Astrocyte (in vitro differentiated cells and primary cell): ENCODE measurements around the gene PXMP4. TPM values are rescaled to one million over a fixed set of nuclear protein-coding genes. Genes with fewer than 3 reads are reported as not detected.

ENCODE experiments used
- DNase-seq: peaks from one replicate; pipeline ENCODE4 v3.0.0-alpha.2; 2010; ENCODE audit warnings: low read depth
- FAIRE-seq: peaks from 2 replicates; lab custom pipeline; 2011; peaks lifted over from hg19 to GRCh38; lab: Jason Lieb, UNC
- H2AFZ ChIP-seq: 2 replicates; pipeline ENCODE4 v1.6.0; 2012; ENCODE audit warnings: low read depth, low read length, inconsistent platforms
- H3K27ac ChIP-seq: 2 replicates; pipeline ENCODE4 v1.5.1; 2011; ENCODE audit warnings: low read depth, low read length, inconsistent platforms
- H3K27me3 ChIP-seq: 2 replicates; pipeline ENCODE4 v1.6.0; 2011; ENCODE audit warnings: low read length, inconsistent platforms; ENCODE audit not compliant: insufficient read depth
- H3K36me3 ChIP-seq: 2 replicates; pipeline ENCODE4 v1.5.1; 2011; ENCODE audit warnings: low read length, inconsistent platforms; ENCODE audit not compliant: insufficient read depth
- H3K4me1 ChIP-seq: 2 replicates; pipeline ENCODE4 v1.5.1; 2011; ENCODE audit warnings: low read length, inconsistent platforms; ENCODE audit not compliant: insufficient read depth
- H3K4me2 ChIP-seq: 2 replicates; pipeline ENCODE4 v1.6.0; 2012; ENCODE audit warnings: low read length, inconsistent platforms
- H3K4me3 ChIP-seq: 2 replicates; pipeline ENCODE4 v1.5.1; 2011; ENCODE audit warnings: low read depth, mild to moderate bottlenecking, low read length, inconsistent platforms; ENCODE audit not compliant: insufficient read depth
- H3K79me2 ChIP-seq: 2 replicates; pipeline ENCODE4 v1.6.0; 2012; ENCODE audit warnings: mild to moderate bottlenecking, low read length, inconsistent platforms; ENCODE audit not compliant: insufficient read depth
- H3K9ac ChIP-seq: 2 replicates; pipeline ENCODE4 v1.6.0; 2012; ENCODE audit warnings: mild to moderate bottlenecking, low read length, inconsistent platforms
- H3K9me3 ChIP-seq: 2 replicates; pipeline ENCODE4 v1.5.1; 2012; ENCODE audit warnings: low read depth, mild to moderate bottlenecking, low read length, inconsistent platforms; ENCODE audit not compliant: insufficient read depth
- H4K20me1 ChIP-seq: 2 replicates; pipeline ENCODE4 v1.6.0; 2012; ENCODE audit warnings: low read length, inconsistent platforms; ENCODE audit not compliant: insufficient read depth
- H3K27ac Mint-ChIP-seq: one replicate; pipeline ENCODE4 v1.8.0; 2021; ENCODE audit warnings: mild to moderate bottlenecking, mixed read lengths; ENCODE audit not compliant: unreplicated experiment
- H3K27me3 Mint-ChIP-seq: one replicate; pipeline ENCODE4 v1.8.0; 2021; ENCODE audit warnings: low read depth, mixed read lengths; ENCODE audit not compliant: unreplicated experiment
- H3K36me3 Mint-ChIP-seq: one replicate; pipeline ENCODE4 v1.8.0; 2021; ENCODE audit warnings: low read depth, mixed read lengths; ENCODE audit not compliant: unreplicated experiment
- H3K4me1 Mint-ChIP-seq: one replicate; pipeline ENCODE4 v1.8.0; 2021; ENCODE audit warnings: low read depth, mixed read lengths; ENCODE audit not compliant: unreplicated experiment
- H3K4me3 Mint-ChIP-seq: one replicate; pipeline ENCODE4 v1.8.0; 2021; ENCODE audit warnings: mild to moderate bottlenecking, moderate library complexity, mixed read lengths; ENCODE audit not compliant: unreplicated experiment
- H3K9me3 Mint-ChIP-seq: one replicate; pipeline ENCODE4 v1.8.0; 2021; ENCODE audit warnings: mild to moderate bottlenecking, mixed read lengths; ENCODE audit not compliant: unreplicated experiment
- EZH2 ChIP-seq: IDR thresholded peaks from 2 replicates; pipeline ENCODE4 v1.6.1; 2012; ENCODE audit warnings: mild to moderate bottlenecking, low read length, inconsistent platforms; ENCODE audit not compliant: insufficient read depth
- total RNA-seq: library from RNA; stranded (reverse); gene quantifications from 2 replicates; pipeline ENCODE4 v1.2.1, GENCODE V29; 2021
- TF ChIP-seq, protein P1 (sequence below): IDR thresholded peaks from 2 replicates; pipeline ENCODE4 v1.5.1; 2011; ENCODE audit warnings: low read depth, mild to moderate bottlenecking, inconsistent platforms, low read length, moderate library complexity; ENCODE audit not compliant: insufficient read depth

Gene PXMP4
- total RNA-seq, 1 donor from 2014 or later: 1.1 TPM

DNA sequence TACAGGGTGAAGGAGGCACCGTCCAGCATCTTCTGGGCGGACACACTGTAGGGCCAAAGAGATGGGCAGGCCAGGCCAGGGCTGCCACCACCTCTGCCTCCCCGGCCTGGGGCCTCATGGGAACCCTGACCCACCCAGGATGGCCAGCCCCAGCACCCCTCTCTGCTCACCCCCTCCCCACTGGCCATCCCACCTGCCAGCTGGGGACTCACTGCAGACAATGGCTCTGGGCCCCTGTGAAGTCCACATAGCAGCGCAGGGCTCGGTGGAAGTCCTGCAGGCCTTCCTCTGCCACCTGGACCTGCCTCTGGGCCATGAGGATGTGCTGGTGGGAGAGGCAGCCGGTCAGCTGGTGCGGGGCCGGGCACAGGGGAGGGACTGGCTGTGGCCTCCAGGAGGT is 61.6 kb downstream of the PXMP4 start:
- H2AFZ ChIP-seq: no peak overlapping the region
- Mint-ChIP-seq H3K4me1 (peaks cover 6% of the 10 kb centered on the region), H3K9me3 (no peaks in the 10 kb centered on the region), H3K27ac (no peak overlapping the region), H3K36me3 (no peaks in the 10 kb centered on the region), H3K4me3 (no peak overlapping the region), H3K27me3 (peaks cover 3% of the 10 kb centered on the region)
- DNase-seq: no peak
- H3K4me3 ChIP-seq: no peak overlapping the region
- TF ChIP-seq EZH2: no peak
- TF ChIP-seq, protein P1, sequence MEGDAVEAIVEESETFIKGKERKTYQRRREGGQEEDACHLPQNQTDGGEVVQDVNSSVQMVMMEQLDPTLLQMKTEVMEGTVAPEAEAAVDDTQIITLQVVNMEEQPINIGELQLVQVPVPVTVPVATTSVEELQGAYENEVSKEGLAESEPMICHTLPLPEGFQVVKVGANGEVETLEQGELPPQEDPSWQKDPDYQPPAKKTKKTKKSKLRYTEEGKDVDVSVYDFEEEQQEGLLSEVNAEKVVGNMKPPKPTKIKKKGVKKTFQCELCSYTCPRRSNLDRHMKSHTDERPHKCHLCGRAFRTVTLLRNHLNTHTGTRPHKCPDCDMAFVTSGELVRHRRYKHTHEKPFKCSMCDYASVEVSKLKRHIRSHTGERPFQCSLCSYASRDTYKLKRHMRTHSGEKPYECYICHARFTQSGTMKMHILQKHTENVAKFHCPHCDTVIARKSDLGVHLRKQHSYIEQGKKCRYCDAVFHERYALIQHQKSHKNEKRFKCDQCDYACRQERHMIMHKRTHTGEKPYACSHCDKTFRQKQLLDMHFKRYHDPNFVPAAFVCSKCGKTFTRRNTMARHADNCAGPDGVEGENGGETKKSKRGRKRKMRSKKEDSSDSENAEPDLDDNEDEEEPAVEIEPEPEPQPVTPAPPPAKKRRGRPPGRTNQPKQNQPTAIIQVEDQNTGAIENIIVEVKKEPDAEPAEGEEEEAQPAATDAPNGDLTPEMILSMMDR: no peak
- H3K79me2 ChIP-seq: no peaks in the 10 kb centered on the region
- no peaks in the 10 kb centered on the region for H4K20me1 ChIP-seq
- no peak overlapping the region for H3K4me2 ChIP-seq
- H3K36me3 ChIP-seq: no peaks in the 10 kb centered on the region
- H3K9ac ChIP-seq: no peak overlapping the region
- no peaks in the 10 kb centered on the region for H3K27me3 ChIP-seq
- H3K4me1 ChIP-seq: no peaks in the 10 kb centered on the region
- H3K9me3 ChIP-seq: no peaks in the 10 kb centered on the region
- no peak overlapping the region for H3K27ac ChIP-seq
- no peak for FAIRE-seq

DNA sequence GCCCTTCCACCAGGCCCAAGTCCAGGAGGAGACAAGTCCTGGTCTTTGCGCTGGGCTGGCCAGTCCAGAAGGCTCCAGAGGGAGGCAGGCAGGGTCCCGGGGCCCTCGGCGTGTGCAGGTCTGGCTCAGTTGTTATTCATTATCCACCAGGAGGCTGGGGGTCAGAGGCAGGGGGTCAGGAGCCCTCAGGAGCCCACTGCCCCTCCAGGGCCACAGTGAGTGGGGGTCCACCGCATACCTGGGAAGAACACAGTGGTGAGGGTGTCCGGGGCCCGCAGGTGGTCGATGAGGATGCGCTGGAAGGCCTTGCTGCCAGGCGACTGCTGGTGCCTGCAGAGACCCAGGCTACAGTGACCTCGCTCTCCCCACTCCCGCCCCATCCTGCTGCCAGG is 62.4 kb downstream of the PXMP4 start:
- FAIRE-seq (no peak), DNase-seq (no peak)
- no peak overlapping the region for H3K9ac ChIP-seq
- peaks cover 3% of the 10 kb centered on the region for H3K4me1 Mint-ChIP-seq
- H3K9me3 Mint-ChIP-seq: no peaks in the 10 kb centered on the region
- H3K27ac Mint-ChIP-seq: no peak overlapping the region
- H3K4me1 ChIP-seq: no peaks in the 10 kb centered on the region
- H3K4me3 ChIP-seq: no peak overlapping the region
- no peak overlapping the region for H3K4me2 ChIP-seq
- H3K27me3 Mint-ChIP-seq: peaks cover 3% of the 10 kb centered on the region
- H3K27ac ChIP-seq: no peak overlapping the region
- H3K79me2 ChIP-seq: no peaks in the 10 kb centered on the region
- TF ChIP-seq EZH2: no peak
- TF ChIP-seq, protein P1: no peak
- H3K36me3 Mint-ChIP-seq: no peaks in the 10 kb centered on the region
- H3K9me3 ChIP-seq: no peaks in the 10 kb centered on the region
- H3K27me3 ChIP-seq: peaks cover 2% of the 10 kb centered on the region
- H3K36me3 ChIP-seq: no peaks in the 10 kb centered on the region
- no peak overlapping the region for H3K4me3 Mint-ChIP-seq
- no peaks in the 10 kb centered on the region for H4K20me1 ChIP-seq
- no peak overlapping the region for H2AFZ ChIP-seq

- Mint-ChIP-seq H3K4me3 (no peak overlapping the region), H3K36me3 (no peaks in the 10 kb centered on the region), H3K27me3 (peaks cover 3% of the 10 kb centered on the region)
Measured at GRCh38 chr20:33656783-33657703, 63.1 kb downstream of the PXMP4 start.

More at GRCh38 chr20:33656783-33657703, 63.1 kb downstream of the PXMP4 start:
- no peaks in the 10 kb centered on the region for H3K9me3 Mint-ChIP-seq
- Histone ChIP-seq H3K36me3 (no peaks in the 10 kb centered on the region), H3K9me3 (no peaks in the 10 kb centered on the region), H3K27me3 (peaks cover 2% of the 10 kb centered on the region), H3K79me2 (no peaks in the 10 kb centered on the region), H3K4me3 (no peak overlapping the region), H3K4me1 (no peaks in the 10 kb centered on the region), H4K20me1 (no peaks in the 10 kb centered on the region), H3K4me2 (no peak overlapping the region), H2AFZ (no peak overlapping the region), H3K9ac (no peak overlapping the region), H3K27ac (no peak overlapping the region)
- DNase-seq: no peak
- H3K4me1 Mint-ChIP-seq: peaks cover 2% of the 10 kb centered on the region
- no peak overlapping the region for H3K27ac Mint-ChIP-seq
- no peak for TF ChIP-seq EZH2
- TF ChIP-seq, protein P1: no peak
- no peak for FAIRE-seq
